ENCODE data around the gene BCL2.
A peak's percentile ranks its signal among the peaks of the same experiment; 100 is the strongest.

Gene BCL2

DNA sequence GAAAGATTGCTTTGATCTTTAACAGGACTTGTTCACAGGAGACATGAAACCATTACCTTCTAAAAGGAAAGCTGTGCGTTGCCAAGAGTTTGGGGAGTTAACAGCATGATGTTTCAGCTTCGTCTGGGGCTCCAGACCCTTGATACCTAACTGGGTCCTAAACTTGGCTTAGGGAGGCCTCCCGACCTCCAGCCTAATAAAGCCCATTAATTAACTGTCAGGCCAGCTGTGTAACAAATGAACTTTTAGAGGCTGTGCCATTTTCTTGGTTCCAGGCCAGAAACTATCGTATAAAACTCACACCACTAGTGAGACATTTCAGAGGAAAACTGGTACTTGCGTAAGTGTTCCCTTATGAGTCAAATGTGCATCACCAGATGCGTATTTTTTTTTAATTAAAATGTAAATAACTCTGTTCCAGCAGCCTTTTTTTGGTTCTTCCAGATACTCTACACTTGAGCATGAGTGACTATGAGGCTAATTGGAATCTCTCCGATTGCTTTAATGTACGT lies 236.5 kb downstream of the BCL2 start:
- DNase-seq (ENCODE audit: extremely low read depth, low read depth), result no peak
- TF ChIP-seq, protein P1, sequence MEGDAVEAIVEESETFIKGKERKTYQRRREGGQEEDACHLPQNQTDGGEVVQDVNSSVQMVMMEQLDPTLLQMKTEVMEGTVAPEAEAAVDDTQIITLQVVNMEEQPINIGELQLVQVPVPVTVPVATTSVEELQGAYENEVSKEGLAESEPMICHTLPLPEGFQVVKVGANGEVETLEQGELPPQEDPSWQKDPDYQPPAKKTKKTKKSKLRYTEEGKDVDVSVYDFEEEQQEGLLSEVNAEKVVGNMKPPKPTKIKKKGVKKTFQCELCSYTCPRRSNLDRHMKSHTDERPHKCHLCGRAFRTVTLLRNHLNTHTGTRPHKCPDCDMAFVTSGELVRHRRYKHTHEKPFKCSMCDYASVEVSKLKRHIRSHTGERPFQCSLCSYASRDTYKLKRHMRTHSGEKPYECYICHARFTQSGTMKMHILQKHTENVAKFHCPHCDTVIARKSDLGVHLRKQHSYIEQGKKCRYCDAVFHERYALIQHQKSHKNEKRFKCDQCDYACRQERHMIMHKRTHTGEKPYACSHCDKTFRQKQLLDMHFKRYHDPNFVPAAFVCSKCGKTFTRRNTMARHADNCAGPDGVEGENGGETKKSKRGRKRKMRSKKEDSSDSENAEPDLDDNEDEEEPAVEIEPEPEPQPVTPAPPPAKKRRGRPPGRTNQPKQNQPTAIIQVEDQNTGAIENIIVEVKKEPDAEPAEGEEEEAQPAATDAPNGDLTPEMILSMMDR (IDR thresholded peaks at IDR 0.05; ENCODE audit: low read depth, low read length, missing control alignments), result no peak
- H3K4me3 ChIP-seq (replicated peaks; ENCODE audit: low read depth, low read length), result no peak overlapping the region

DNA sequence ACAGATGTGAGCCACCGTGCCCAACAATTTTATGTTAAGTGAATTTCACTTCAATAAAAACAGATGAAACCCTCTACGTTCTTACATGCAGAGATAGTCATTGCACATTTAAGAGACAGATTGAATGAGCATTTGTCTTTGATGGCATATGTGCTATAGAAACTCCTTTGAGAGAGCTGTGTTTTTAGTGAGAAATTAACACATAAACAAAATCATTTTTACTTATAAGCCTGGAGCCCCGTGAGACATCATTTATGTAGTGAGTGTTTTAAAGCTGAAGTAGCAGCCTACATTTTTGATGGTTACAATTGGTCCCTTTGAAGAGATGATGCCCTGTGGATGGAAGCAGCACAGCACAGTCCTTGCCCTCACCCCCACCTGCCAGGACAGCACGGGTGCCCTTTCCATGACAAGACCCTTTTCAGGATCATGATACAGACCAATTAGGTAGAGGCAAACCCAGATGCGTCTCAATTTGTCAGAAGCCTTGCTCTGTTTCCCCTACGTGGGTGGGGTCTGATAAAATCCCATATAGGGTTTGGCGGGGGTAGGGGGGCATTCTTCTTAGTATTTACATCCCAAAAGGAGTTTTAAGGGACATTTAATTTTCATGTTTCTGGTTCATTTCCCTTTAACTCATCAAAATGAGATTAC lies 237.1 kb downstream of the BCL2 start:
- no peak overlapping the region for H3K4me3 ChIP-seq (replicated peaks; ENCODE audit: low read depth, low read length)
- no peak for DNase-seq (ENCODE audit: extremely low read depth, low read depth)
- TF ChIP-seq, protein P1 (IDR thresholded peaks at IDR 0.05; ENCODE audit: low read depth, low read length, missing control alignments), result no peak

DNA sequence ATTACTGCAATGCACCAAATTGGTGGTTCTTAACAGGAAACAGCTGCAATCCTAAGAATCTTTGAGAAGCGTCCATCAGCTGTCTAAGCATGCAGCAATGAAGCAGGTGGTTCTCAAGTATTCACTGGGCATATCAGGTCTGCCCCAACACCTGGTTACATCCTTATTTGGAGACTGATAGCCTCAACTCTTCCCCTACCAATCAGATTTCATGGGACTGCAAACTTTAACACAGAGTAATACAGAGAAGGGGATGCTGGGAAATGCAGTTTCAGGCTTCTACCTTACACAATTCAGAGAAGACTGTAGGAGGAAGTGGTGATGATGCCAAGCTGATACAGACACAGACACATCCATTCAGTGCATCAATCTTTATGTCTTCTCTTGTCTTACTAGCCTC lies 240.5 kb downstream of the BCL2 start:
- DNase-seq (ENCODE audit: extremely low read depth, low read depth), result no peak
- TF ChIP-seq, protein P1 (IDR thresholded peaks at IDR 0.05; ENCODE audit: low read depth, low read length, missing control alignments), result no peak
- no peak overlapping the region for H3K4me3 ChIP-seq (replicated peaks; ENCODE audit: low read depth, low read length)

DNA sequence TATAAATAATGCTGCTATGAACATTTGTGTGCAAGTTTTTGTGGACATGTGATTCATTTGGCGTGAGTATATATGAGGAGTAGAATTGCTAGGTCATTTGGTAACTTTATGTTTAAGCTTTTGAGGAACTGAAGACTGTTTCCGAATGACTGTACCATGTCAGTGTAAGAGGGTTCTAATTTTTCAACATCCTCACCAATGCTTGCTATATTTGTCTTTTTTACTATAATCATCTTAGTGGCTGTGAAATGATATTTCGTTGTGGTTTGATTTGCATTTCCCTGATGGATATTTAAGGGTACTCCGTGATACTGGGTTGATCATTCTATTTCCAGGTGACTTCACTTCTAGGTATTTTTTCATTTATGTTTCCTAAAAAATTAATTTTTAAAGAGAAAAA lies 241.1 kb downstream of the BCL2 start:
- no peak overlapping the region for H3K4me3 ChIP-seq (replicated peaks; ENCODE audit: low read depth, low read length)
- TF ChIP-seq, protein P1 (IDR thresholded peaks at IDR 0.05; ENCODE audit: low read depth, low read length, missing control alignments), result no peak

DNA sequence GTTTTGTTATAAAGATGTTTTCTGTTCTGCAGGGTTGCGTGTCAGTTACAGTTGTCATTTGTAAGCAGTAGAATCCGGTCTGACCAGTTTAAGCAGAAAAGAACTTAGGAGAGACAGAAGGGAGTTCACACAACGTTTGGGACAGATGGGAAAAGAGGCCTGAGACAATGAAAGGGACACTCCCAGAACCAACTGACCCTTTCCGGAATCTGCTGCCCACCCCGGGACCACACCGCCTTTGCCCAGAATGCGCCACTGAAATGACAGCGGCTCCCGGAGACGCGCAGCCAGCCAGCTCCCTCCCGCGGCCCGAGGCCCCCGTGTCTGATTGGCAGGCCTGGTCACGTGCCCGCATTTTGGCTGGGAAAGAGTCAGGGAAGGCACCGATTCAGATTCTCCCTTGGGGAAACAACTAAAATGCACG lies 244.6 kb downstream of the BCL2 start:
- TF ChIP-seq, protein P1 (IDR thresholded peaks at IDR 0.05; ENCODE audit: low read depth, low read length, missing control alignments), result no peak
- H3K4me3 ChIP-seq (replicated peaks; ENCODE audit: low read depth, low read length), result peak overlapping the region; percentile 32
- DNase-seq (ENCODE audit: extremely low read depth, low read depth), result no peak

More for the DNA sequence above, 241.1 kb downstream of the BCL2 start:
- no peak for DNase-seq (ENCODE audit: extremely low read depth, low read depth)

DNA sequence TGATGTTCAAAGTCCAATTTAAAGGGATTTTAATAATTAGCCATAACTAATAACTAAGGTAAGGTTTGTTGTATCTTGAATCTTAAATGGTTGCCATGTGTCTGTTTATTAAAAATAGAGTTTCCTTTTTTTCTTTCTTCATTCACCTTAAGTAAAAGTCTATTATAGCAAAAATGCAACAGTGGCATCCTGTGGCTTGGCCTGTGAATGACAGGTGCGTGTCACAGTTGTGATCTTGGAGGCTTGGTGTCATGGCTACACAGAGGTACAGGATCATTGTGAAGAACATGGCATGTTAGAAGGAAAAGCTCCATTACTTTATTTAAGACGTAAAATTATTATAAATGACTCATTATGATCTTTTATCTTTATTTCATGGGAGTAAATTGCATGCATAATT lies 246.1 kb downstream of the BCL2 start:
- no peak overlapping the region for H3K4me3 ChIP-seq (replicated peaks; ENCODE audit: low read depth, low read length)
- TF ChIP-seq, protein P1 (IDR thresholded peaks at IDR 0.05; ENCODE audit: low read depth, low read length, missing control alignments), result no peak
- no peak for DNase-seq (ENCODE audit: extremely low read depth, low read depth)
